HG02852 (cell line): ENCODE data around the gene KCNN4.
"Not testable (repeated sequence)": the region's sequence is repeated elsewhere in the genome, so short reads cannot be mapped to it uniquely, and the experiment has no call there.

ENCODE experiments used
- ATAC-seq: cut with Tn5 transposase; IDR thresholded peaks from one replicate; pipeline ENCODE4 v1.9.1; 2021; ENCODE audit warnings: mild to moderate bottlenecking, moderate library complexity; ENCODE audit not compliant: unreplicated experiment

The KCNN4 gene

DNA sequence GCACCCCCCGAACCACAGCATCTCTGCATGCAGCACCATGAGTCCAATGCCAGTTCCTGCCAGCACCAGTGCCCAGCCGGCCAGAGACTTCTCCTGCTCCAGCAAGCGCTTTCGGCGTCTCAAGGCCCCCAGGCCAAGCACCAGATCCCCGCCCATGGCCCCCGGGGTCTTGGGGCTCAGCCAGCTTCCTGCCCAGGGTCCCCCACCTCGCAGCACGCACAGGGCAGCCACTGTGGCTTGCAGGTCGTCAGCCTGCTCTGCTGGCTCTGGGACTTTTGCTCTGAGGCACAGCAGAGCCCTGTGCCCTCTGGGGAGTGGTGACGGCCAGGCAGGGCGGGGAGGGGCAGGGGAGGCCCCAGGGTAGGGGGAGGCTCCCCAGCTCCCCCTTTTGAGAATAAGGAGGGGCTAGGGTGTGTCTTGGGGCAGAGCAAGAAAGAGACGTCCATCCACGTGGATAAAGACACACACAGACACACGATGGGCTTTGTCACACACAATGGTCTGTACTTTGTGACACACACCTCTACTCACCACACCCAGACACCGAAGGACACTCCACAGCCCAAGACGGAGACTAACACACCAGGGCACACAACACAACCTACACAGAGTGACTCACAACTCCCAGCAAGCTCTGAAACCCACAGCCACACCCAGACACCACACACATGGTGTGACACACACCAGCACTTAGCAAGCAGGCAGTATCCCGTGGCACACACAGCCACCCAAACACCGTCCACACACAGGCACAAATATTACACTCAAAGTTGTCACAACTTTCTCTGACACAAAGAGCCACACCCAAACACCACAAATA, at the start of gene KCNN4:
Gene KCNN4 (minus strand): TSS at position 268 of the 820 bp plus-strand sequence. CDS start 112 bp downstream, at position 156.
- no peak for ATAC-seq

DNA sequence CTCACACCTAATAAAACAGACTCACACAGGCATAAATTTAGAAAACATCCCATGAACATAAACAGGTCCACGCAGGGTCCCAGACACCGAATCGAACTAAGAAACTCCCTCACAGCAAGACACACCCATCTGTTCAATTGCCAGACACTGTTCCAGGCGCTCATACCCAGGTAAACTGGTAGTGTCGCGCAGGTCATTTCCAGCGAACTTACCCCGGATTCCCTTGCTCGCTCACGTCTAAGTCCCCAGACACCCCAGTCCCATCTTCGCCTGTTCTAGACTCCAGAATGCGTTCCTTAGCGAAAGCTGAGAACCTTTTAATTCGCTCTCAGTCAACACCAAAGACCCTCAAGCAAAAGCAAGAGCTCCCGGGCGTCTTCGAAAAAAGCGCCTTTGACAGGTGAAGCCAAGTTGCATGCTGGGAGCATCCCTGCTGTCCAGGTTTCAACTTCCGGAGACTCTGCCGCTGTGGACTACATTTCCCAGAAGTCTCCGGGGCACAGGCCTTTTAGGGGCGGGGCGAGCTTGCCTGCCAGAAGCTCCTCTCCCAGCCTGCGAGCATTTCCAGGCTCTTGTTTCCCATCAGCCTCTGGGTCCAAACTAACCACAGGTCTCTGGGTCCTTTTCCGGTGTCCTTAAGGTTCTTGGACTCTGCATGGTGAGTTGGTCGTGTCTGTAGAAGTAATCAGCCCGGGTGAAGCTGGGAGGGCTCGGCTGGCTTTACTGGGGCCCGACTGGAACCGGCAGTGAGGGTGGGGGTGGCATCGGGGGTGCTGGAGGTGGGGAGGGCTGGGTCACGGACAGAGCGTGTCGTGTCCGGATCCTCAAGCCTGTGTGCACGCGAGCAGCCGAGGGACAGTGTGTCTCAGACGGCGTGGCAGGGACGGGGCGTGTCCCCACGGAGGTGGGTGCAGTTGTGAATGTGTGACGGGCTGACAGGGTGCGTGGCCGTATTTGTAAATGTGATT, 46.3 kb upstream of the KCNN4 start, which contains the start of gene ZNF283:
Gene ZNF283 (plus strand): TSS at position 535 of the 968 bp plus-strand sequence. CDS start 6,184 bp downstream, outside the sequence.
- ATAC-seq: peak; percentile 88

DNA sequence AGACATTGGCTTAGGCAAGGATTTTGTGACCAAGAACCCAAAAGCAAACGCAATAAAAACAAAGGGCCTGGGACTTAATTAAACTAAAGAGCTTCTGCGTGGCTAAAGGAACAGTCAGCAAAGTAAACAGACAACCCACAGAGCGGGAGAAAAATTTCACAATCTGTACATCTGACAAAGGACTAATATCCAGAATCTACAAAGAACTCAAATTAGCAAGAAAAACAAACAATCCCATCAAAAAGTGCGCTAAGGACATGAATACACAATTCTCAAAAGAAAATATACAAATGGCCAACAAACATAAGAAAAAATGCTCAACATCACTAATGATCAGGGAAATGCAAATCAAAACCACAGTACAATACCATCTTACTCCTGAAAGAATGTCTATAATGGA, 43.8 kb upstream of the KCNN4 start:
- ATAC-seq: not testable (repeated sequence)

DNA sequence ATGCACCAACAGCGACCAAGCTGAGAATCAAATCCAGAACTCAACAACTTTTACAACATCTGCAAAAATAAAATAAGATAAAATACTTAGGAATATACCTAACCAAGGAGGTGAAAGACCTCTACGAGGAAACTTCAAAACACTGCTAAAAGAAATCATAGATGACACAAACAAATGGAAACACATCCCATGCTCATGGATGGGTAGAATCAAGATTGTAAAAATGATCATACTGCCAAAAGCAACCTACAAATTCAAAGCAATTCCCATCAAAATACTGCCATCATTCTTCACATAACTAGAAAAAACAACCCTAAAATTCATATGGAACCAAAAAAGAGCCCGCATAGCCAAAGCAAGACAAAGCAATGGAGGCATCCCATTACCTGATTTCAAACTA, 43.1 kb upstream of the KCNN4 start:
- ATAC-seq: not testable (repeated sequence)

DNA sequence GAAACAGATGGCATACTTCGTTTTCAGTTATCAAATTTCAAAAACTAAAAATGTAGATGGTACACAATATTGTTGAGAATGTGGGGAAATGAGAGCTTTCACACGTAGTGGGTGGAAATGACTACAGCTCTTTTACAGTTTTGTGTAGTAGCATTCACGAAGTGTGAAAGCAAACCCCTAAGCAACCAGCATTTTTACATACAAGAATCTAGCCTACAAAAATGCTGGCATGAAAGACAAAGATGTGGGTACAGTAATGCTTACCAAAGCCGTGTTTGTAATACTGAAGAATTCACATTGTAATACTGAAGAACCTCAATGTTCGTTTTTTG, 40.1 kb upstream of the KCNN4 start:
- no peak for ATAC-seq

DNA sequence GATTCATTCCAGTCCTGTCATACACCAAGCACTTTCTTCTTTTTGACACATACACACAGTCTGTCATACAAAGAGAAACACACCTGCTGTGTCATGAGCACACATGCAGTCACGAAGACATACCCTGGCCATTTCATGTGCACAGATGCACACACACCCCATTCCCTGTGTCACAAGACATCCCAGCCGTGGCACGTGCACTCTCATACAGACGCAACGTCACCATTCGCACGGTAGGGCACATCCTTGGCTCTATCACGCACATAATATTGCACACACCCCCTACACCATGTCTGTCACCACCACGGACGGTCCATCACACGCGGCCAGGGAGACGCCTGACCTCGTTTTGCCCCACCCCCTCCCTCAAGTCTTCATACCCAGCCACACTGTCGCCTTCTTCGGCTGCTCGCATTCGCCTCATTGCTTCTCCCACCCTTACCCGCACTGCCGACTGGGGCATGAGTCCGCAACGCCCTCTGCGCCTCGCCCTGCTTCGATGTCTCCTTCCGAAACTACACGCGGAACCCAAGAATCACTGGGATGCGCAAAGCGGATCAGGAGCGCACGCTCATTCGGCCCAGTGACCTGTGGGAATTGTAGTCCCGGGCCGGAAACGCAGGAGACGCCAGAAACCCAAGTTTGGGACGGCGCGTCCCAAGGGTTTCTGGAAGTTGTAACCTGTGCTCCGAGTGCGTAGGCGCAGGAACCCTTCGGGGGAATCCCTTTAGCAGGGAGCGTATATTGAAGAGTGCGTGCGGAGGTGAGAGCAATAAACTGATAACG, 39.5 kb upstream of the KCNN4 start:
- no peak for ATAC-seq

DNA sequence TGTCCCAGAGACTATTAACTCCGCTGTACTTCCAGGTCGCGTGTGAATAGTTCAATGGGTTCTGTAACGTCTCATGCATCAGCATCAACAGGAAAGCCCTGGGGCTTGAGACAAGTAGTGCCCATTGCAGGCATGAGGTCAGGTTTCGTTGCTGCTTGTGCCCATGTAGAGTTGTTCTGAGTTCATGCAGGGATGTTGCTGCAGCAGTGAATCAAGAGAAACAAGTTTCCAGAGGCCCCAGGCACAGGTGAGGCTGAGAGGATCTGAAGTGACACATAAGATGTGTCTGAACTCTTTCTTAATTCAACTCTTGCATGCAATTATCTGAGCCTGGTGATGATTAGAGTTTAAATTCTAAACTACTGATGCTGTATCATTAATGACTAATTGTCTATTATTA, 37.7 kb upstream of the KCNN4 start:
- ATAC-seq: no peak

DNA sequence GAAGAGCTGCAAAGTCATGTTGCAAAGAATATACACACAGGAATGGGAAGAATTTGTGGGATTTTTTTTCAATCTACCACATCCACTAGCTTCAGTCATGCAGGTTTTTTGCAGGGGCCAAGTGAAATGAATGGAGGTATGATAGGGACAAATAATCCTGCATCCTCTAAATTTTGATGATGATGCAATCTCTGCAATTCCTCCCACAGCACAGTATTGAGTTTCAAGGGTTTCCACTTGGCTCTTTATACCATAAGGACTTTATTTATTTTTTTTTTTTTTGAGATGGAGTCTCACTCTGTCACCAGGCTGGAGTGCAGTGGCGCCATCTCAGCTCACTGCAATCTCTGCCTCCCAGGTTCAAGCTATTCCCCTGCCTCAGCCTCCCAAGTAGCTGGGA, 36.7 kb upstream of the KCNN4 start:
- ATAC-seq: not testable (repeated sequence)

DNA sequence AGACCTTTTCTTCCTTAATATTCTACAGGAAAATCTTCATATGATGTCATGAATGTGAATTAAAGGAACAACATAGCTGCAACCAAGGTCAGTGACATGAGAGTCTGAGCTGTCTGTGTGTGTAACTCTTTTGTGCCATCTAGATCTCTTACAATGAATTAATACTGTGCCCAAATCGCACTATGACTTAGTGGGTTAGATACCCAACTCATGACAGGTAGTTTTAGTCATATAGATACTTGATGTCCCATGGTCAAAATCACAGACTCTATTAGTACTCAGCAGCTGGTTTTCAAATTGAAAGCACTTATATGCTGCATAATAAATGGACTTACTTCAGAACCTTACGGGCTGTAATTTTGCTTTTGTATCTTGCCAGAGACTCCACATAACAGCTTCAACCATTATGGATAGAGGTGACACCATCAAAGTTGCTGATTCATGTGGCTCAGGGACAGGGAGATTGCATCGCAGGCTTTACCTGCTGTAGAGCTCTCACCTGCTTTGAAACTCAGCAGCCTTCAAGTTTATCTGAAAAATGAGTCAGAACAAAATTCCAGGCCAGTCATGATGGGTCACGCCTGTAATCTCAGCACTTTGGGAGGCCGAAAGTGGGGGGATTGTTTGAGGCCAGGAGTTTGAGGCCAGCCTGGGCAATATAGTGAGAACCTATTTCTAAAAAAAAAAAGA, 34.0 kb upstream of the KCNN4 start:
- no peak for ATAC-seq

DNA sequence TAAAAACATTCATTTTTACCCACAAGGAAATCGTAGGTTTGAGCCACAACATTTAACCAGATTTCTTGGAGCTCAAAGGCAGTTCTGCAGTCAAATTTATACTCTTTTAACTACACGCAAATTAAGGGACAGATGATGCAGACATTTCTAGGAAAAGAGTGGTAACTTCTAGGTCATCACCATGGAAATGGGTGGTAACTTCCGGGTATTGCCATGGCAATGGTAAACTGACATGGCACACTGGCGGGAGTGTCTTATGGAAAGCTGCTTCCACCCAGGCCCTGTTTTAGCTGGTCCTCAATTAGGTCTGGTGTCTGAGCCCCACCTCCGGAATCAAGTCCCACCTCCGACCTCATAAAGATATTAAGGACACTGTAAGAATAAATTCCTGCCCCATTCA, 31.9 kb upstream of the KCNN4 start:
- ATAC-seq: no peak

DNA sequence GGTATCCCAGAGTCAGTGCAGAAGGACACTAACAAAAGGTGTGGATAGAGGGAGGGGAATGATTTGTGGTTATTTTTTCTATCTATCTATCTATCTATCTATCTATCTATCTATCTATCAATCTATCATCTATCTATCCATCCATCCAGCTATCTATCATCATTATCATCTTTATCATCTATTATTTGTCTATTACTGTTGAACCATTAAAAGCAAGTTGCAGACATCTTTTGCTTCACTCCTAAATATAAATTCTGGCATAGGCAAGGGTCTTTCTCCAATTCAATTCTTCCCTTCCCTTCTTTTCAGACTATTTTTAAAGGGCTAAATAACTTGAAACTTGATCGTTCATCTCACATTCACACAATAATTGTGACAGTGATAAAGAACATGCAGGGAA, 31.5 kb upstream of the KCNN4 start:
- no peak for ATAC-seq

DNA sequence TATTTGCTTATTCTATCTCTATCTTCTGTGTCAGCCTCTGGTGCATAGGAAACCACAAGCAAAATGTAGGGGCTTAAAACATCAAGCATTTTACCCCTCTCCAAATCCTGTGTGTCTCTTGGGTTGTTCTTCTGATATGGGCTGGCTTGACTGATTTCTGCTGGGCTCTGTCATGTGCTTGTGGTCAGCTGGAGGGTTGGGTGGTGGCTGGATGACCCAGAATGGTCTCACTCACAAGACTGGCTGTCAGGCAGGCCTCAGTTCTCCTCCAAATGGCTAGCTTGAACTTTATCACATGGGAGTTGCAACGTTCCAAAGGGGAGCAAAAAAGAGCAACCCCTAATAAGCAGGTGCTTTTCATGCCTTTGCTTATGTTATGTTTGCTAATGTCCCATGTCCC, 31.1 kb upstream of the KCNN4 start:
- ATAC-seq: no peak

DNA sequence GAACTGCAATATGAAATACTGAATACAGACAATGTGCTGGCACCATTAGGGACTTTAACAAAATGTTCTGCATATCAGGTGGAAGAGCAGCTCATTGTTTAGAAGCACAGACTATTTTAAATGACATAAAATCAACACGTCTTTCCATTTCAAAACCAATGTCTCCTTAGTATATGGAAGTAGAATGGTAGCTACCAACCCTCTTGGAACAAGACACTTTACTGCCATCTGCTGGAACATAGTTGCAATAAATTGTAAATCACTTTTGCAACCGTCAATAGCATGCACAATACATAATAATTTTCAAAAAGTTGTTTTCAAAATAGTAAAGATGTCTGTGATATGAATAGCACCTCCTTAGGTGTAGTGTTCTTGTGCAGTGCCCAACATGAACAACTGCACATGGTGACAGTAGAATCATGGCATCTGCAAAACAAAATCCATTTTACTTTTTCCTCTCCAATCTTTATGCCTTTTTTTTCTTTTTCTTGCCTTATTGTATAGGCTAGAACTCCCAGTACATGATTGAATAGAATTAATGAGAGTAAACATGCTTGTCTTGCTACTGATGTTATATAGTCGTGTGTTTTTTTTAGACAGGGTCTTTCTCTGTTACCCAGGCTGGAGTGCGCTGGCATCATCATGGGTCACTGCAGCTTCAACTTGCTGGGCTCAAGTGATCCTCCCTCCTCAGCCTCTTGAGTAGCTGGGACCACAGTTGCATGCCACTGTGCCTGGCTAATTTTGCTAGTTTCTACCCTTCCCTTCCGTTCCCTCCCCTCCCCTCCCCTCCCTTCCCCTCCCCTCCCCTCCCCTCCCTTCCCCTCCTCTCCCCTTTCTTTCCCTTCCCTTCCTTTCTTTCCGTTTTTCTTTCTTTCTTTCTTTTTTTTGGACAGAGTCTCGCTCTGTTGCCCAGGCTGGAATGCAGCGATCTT, 29.3 kb upstream of the KCNN4 start:
- ATAC-seq: no peak

DNA sequence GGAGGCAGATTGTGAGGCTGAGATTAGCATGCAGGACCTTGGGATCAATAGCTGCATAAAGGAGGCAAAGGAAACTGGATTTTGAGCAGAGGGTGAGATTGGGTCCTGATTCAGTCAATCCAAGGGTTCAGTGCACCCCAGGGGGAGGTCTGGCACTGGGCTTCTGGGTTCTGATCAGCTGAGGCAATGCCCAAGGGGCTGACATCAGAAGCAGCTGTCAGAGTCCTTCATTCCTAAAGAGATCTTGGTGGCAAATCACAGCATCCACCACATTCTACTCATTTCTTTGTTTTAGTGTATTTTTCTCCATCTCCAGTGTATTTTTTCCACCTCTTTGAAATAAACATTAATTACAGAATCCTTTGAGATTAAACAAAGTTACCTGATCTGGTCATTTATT, 26.9 kb upstream of the KCNN4 start:
- no peak for ATAC-seq

DNA sequence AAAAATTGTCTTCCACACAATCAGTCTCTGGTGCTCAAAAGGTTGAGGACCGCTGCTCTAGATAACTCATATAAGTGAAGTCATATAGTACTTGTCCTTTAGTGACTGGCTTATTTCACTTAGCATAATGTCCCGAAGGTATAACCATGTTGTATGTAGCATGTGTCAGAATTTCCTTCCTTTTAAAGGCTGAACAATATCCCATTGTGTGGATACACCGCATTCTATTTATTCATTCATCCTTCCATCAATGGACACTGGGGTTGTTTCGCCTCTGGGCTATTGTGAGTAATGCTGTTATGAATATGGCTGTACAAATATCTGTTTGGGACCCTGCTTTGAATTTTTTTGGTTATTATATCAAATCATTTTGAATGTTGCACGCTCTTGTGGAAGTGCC, 26.1 kb upstream of the KCNN4 start:
- ATAC-seq: no peak

DNA sequence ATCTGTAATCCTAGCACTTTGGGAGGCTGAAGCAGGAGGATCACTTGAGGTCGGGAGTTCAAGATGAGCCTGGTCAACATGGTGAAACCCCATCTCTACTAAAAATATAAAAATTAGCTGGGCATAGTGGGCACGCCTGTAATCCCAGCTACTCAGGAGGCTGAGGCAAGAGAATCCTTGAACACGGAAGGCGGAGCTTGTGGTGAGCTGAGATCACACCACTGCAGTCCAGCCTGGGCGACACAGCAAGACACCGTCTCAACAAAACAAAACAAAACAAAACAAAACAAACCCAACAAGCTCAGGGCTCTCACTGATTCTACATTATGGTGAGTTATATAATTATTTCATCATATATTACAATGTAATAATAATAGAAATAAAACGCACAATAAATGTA, 25.6 kb upstream of the KCNN4 start:
- not testable (repeated sequence) for ATAC-seq

DNA sequence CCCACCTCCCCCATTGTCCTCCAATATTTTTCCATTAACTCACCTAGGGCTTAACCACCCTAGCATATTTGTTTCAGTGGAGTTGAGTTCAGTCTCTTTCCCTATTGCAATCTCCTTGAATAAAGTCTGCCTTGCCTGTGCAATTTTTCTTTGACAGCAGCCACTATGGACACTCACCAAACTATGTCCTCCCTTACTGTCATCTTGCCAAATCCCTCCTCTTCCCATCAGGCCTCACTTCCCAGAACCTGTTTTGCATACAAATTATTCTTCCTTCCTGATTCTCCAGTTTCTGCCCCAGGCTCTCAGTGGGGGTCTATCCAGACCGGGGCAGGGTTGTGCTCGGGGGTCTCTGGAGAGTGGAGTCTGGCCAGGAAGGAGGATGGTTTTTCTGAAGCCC, 23.7 kb upstream of the KCNN4 start:
- no peak for ATAC-seq

DNA sequence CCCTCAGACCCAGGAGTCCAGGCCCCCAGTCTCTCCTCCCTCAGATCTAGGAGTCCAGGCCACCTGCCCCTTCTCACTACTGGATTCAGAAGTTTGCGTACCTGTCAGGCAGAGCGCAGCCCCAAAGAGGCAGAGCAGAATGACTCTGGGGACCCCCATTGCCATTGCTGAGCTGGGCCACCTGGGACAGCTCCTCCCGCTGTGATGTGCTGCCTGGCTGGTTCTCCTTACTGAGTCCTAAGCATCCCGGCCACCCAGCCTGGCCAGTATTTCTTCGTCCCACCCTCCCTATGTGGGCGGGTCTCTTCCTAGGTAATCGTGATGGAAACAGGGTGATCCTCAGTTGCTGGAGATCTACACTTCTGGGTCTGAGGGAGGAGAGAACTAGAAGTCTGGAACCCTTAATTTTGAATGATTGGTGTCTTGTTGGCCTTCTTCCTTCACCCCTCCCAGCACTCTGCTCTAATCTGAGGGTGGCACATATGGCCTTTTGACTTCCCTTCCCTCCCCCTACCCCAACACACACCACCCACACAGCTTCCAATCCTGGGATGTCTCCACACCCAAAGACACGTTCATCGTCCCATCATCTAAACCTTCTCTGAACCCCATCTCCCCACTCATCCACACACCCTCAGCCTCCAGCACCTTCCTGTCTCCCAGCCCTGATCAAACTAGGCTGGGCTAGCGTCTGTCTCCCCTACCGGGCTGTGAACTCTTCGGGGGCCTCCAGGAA, 21.6 kb upstream of the KCNN4 start, which contains the start of gene LYPD5:
Gene LYPD5 (minus strand): TSS at position 232 of the 736 bp plus-strand sequence. CDS start 67 bp downstream, at position 165.
- ATAC-seq: no peak
